Activated CD4-positive, alpha-beta T cell treated with anti-CD3 and anti-CD28 coated beads, Interleukin-2, amount 10 ng/mL, durations not matched to agents 7 days and 5 days (primary cell): ENCODE measurements around the gene ATP5MG. TPM values are rescaled to one million over a fixed set of nuclear protein-coding genes. Genes with fewer than 3 reads are reported as not detected.
A peak's percentile ranks its signal among the peaks of the same experiment; 100 is the strongest.

Experiments used
- CTCF ChIA-PET: fragments of 350-600 bp; sonication (Branson Sonifier 250); formaldehyde crosslinking; loops from one replicate; lab custom pipeline; 2021; ENCODE audit warnings: antibody characterized with exemption; lab: Charles Lee
- POLR2A ChIA-PET: fragments of 350-600 bp; sonication (Branson Sonifier 250); formaldehyde crosslinking; loops from one replicate; lab custom pipeline; 2021; ENCODE audit warnings: antibody characterized with exemption; lab: Charles Lee
- DNase-seq: peaks from one replicate; pipeline ENCODE4 v3.0.0-alpha.2; 2020
- H3K27ac Mint-ChIP-seq: one replicate; pipeline ENCODE4 v1.8.0; 2021; ENCODE audit warnings: mild to moderate bottlenecking, moderate library complexity, mixed read lengths
- H3K27me3 Mint-ChIP-seq: one replicate; pipeline ENCODE4 v1.8.0; 2021; ENCODE audit warnings: mixed read lengths
- H3K36me3 Mint-ChIP-seq: one replicate; pipeline ENCODE4 v1.8.0; 2021; ENCODE audit warnings: low read depth, mixed read lengths
- H3K4me1 Mint-ChIP-seq: one replicate; pipeline ENCODE4 v1.8.0; 2021; ENCODE audit warnings: mixed read lengths
- H3K4me3 Mint-ChIP-seq: one replicate; pipeline ENCODE4 v1.8.0; 2021; ENCODE audit warnings: mild to moderate bottlenecking, moderate library complexity, mixed read lengths
- H3K9me3 Mint-ChIP-seq: one replicate; pipeline ENCODE4 v1.8.0; 2021; ENCODE audit warnings: mixed read lengths
- total RNA-seq, 2 experiments: library from RNA; stranded (reverse); gene quantifications; one replicate each; pipeline ENCODE4 v1.2.3, GENCODE V29; 2021

Gene ATP5MG
- 100 to 1,000 TPM; 195 to 272 TPM for total RNA-seq

GRCh38 chr11:118401151-118401879 is at the start of gene ATP5MG:
TSS of gene ATP5MG (plus strand) at chr11:118401606. CDS start at chr11:118401666, 60 bp downstream.
- H3K27me3 Mint-ChIP-seq = no peaks in the 10 kb centered on the region
- DNase-seq = peak; percentile 96
- POLR2A ChIA-PET = no interaction called here
- H3K27ac Mint-ChIP-seq = peak within 1 kb of the TSS; percentile 99
- peak within 1 kb of the TSS; percentile 87 for H3K4me3 Mint-ChIP-seq
- peaks cover 37% of the 10 kb centered on the region for H3K36me3 Mint-ChIP-seq
- H3K4me1 Mint-ChIP-seq = peaks cover 73% of the 10 kb centered on the region
- CTCF ChIA-PET = interaction anchor here (0.8 to 1.4 kb wide), 2 partner anchors 17 to 35 kb away, joined by 3 read pairs; partner anchors contain the start of gene KMT2A
- H3K9me3 Mint-ChIP-seq = no peaks in the 10 kb centered on the region

GRCh38 chr11:118353084-118353710 is 48.2 kb upstream of the ATP5MG start:
- no peak overlapping the region for H3K4me3 Mint-ChIP-seq
- H3K36me3 Mint-ChIP-seq = peaks cover 55% of the 10 kb centered on the region
- H3K27me3 Mint-ChIP-seq = no peaks in the 10 kb centered on the region
- ChIA-PET CTCF (interaction anchor here (0.6 to 1.4 kb wide), 3 partner anchors 11 to 290 kb away, joined by 3 to 5 read pairs (median 3); no protein-coding TSS in a partner anchor), POLR2A (no interaction called here)
- DNase-seq = peak; percentile 11
- H3K9me3 Mint-ChIP-seq = no peaks in the 10 kb centered on the region
- H3K27ac Mint-ChIP-seq = peak overlapping the region; percentile 62
- H3K4me1 Mint-ChIP-seq = peaks cover 34% of the 10 kb centered on the region

- peaks cover 46% of the 10 kb centered on the region for H3K4me1 Mint-ChIP-seq
- no peak overlapping the region for H3K4me3 Mint-ChIP-seq
- H3K36me3 Mint-ChIP-seq = peaks cover 29% of the 10 kb centered on the region
- no peaks in the 10 kb centered on the region for H3K27me3 Mint-ChIP-seq
- H3K27ac Mint-ChIP-seq = no peak overlapping the region
- DNase-seq = no peak
- no peaks in the 10 kb centered on the region for H3K9me3 Mint-ChIP-seq
- POLR2A ChIA-PET = no interaction called here
- CTCF ChIA-PET = interaction anchor here (1.6 kb wide), 1 partner anchor 19 kb away, joined by 3 read pairs; no protein-coding TSS in a partner anchor
Measured at GRCh38 chr11:118358071-118358470, 43.3 kb upstream of the ATP5MG start.

- peak within 1 kb of the TSS; percentile 98 for H3K4me3 Mint-ChIP-seq
- no peaks in the 10 kb centered on the region for H3K9me3 Mint-ChIP-seq
- H3K27ac Mint-ChIP-seq = peak within 1 kb of the TSS; percentile 96
- no peaks in the 10 kb centered on the region for H3K27me3 Mint-ChIP-seq
- peaks cover 26% of the 10 kb centered on the region for H3K36me3 Mint-ChIP-seq
- DNase-seq = peak; percentile 98
- CTCF ChIA-PET = interaction anchor here (0.5 to 1.4 kb wide), 6 partner anchors 12 to 188 kb away, joined by 3 to 5 read pairs (median 4); partner anchors contain the start of gene CD3D
- H3K4me1 Mint-ChIP-seq = peaks cover 46% of the 10 kb centered on the region
- POLR2A ChIA-PET = interaction anchor here (0.5 kb wide), 1 partner anchor 575 kb away, joined by 3 read pairs; no protein-coding TSS in a partner anchor
Measured at GRCh38 chr11:118359295-118359958, 42.0 kb upstream of the ATP5MG start, which contains the start of gene UBE4A. TSS of gene UBE4A (plus strand) at chr11:118359600. CDS start at chr11:118365081, 5,481 bp downstream.

GRCh38 chr11:118364956-118365615 is 36.3 kb upstream of the ATP5MG start:
- no peak overlapping the region for H3K4me3 Mint-ChIP-seq
- no peaks in the 10 kb centered on the region for H3K27me3 Mint-ChIP-seq
- peaks cover 35% of the 10 kb centered on the region for H3K4me1 Mint-ChIP-seq
- ChIA-PET POLR2A (interaction anchor here (0.6 kb wide), 1 partner anchor 507 kb away, joined by 5 read pairs; no protein-coding TSS in a partner anchor), CTCF (interaction anchor here (0.7 to 3.4 kb wide), 10 partner anchors 8 to 276 kb away, joined by 3 to 16 read pairs (median 4); no protein-coding TSS in a partner anchor)
- no peak overlapping the region for H3K27ac Mint-ChIP-seq
- peaks cover 46% of the 10 kb centered on the region for H3K36me3 Mint-ChIP-seq
- no peak for DNase-seq
- no peaks in the 10 kb centered on the region for H3K9me3 Mint-ChIP-seq

GRCh38 chr11:118366287-118366686 is 35.1 kb upstream of the ATP5MG start:
- Mint-ChIP-seq H3K27me3 (no peaks in the 10 kb centered on the region), H3K9me3 (no peaks in the 10 kb centered on the region), H3K27ac (no peak overlapping the region), H3K4me1 (peaks cover 26% of the 10 kb centered on the region), H3K4me3 (no peak overlapping the region), H3K36me3 (peaks cover 53% of the 10 kb centered on the region)
- no peak for DNase-seq
- CTCF ChIA-PET = interaction anchor here (1.2 kb wide), 1 partner anchor 168 kb away, joined by 3 read pairs; no protein-coding TSS in a partner anchor
- POLR2A ChIA-PET = no interaction called here

- Mint-ChIP-seq H3K36me3 (peaks cover 73% of the 10 kb centered on the region), H3K9me3 (no peaks in the 10 kb centered on the region), H3K4me1 (peaks cover 6% of the 10 kb centered on the region), H3K4me3 (no peak overlapping the region), H3K27ac (no peak overlapping the region), H3K27me3 (no peaks in the 10 kb centered on the region)
- no peak for DNase-seq
- POLR2A ChIA-PET = no interaction called here
- CTCF ChIA-PET = no interaction called here
Measured at GRCh38 chr11:118370774-118371173, 30.6 kb upstream of the ATP5MG start.

GRCh38 chr11:118373263-118373662 is 28.1 kb upstream of the ATP5MG start:
- H3K4me1 Mint-ChIP-seq = peaks cover 6% of the 10 kb centered on the region
- H3K36me3 Mint-ChIP-seq = peaks cover 78% of the 10 kb centered on the region
- no peak overlapping the region for H3K4me3 Mint-ChIP-seq
- H3K27me3 Mint-ChIP-seq = no peaks in the 10 kb centered on the region
- no peak for DNase-seq
- ChIA-PET CTCF (interaction anchor here (0.7 to 3.1 kb wide), 4 partner anchors 8 to 230 kb away, joined by 3 to 16 read pairs (median 4); partner anchors contain the start of gene UBE4A), POLR2A (no interaction called here)
- no peak overlapping the region for H3K27ac Mint-ChIP-seq
- H3K9me3 Mint-ChIP-seq = no peaks in the 10 kb centered on the region

- Mint-ChIP-seq H3K27ac (no peak overlapping the region), H3K4me1 (peaks cover 6% of the 10 kb centered on the region), H3K27me3 (no peaks in the 10 kb centered on the region), H3K9me3 (no peaks in the 10 kb centered on the region), H3K4me3 (no peak overlapping the region), H3K36me3 (peaks cover 75% of the 10 kb centered on the region)
- ChIA-PET POLR2A (no interaction called here), CTCF (interaction anchor here (1.0 to 3.1 kb wide), 4 partner anchors 8 to 15 kb away, joined by 3 to 16 read pairs (median 4); partner anchors contain the start of gene UBE4A)
- no peak for DNase-seq
Measured at GRCh38 chr11:118373871-118374270, 27.5 kb upstream of the ATP5MG start.

GRCh38 chr11:118374729-118375128 is 26.7 kb upstream of the ATP5MG start:
- Mint-ChIP-seq H3K4me1 (peaks cover 6% of the 10 kb centered on the region), H3K4me3 (no peak overlapping the region), H3K36me3 (peaks cover 72% of the 10 kb centered on the region), H3K9me3 (no peaks in the 10 kb centered on the region), H3K27ac (no peak overlapping the region), H3K27me3 (no peaks in the 10 kb centered on the region)
- ChIA-PET POLR2A (no interaction called here), CTCF (interaction anchor here (1.1 to 3.1 kb wide), 2 partner anchors 12 kb away, joined by 4 to 16 read pairs; no protein-coding TSS in a partner anchor)
- no peak for DNase-seq

GRCh38 chr11:118375978-118376377 is 25.4 kb upstream of the ATP5MG start:
- H3K4me3 Mint-ChIP-seq = no peak overlapping the region
- no peak for DNase-seq
- peaks cover 68% of the 10 kb centered on the region for H3K36me3 Mint-ChIP-seq
- peak overlapping the region; percentile 19 for H3K27ac Mint-ChIP-seq
- ChIA-PET CTCF (interaction anchor here (0.9 to 1.0 kb wide), 2 partner anchors 13 to 30 kb away, joined by 3 to 4 read pairs; no protein-coding TSS in a partner anchor), POLR2A (no interaction called here)
- no peaks in the 10 kb centered on the region for H3K9me3 Mint-ChIP-seq
- H3K27me3 Mint-ChIP-seq = no peaks in the 10 kb centered on the region
- peaks cover 6% of the 10 kb centered on the region for H3K4me1 Mint-ChIP-seq
